HG03439 (cell line): ENCODE measurements around the gene INPP4B.

Experiments used
- ATAC-seq: cut with Tn5 transposase; IDR thresholded peaks from one replicate; pipeline ENCODE4 v1.9.1; 2021; ENCODE audit warnings: mild to moderate bottlenecking, moderate library complexity; ENCODE audit not compliant: unreplicated experiment

The INPP4B gene

DNA sequence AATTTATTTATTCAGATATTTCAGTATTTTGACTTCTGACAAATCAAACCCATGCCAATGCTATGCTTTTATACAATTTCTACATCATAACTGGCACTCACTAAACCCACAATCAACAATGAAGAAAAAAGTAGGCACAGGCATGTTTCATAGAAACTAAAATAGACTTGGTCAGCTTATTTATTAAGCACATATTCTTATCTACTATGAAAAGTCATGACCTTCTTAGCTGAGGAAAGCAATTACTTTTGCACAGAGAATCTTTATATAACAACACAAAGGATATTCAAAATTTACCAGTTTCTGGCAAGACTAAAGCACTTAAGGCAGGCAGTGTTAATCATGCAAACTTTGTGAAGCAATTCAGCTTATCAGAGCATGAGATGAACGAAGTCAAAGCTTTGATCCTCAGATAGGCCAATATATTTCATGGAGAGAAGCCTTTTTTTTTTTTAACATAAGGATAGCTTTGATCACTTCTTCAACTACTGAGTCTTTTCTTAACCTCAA lies 490.6 kb downstream of the INPP4B start:
- ATAC-seq = no peak

DNA sequence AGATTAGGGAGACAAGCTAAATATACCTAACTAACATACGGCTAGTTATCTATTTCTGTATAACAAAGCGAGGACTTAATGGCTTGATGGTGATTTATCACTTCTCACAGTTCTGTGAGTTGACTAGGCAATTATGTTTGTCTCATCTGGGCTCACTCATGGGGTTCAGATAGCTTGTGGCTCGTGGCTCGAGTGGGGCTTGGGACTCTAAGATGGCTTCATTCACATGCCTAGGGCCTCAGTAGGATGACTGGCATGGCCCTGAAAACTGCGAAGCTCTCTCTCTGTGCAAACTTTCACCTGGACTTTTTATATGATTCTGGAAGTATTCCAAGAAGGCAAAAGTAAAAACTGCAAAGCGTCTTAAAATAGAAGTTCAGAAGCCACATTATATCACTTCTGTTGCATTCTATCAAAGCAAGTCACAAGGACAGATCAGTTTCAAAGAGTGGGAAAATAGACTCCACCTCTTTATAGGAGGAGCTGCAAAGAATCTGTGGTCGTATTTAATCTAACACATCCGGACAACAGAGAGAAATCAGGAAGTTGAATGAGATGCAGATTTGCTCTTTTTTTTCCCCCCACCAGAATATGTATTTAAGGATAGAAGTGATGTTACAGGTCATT lies 491.2 kb downstream of the INPP4B start:
- no peak for ATAC-seq

DNA sequence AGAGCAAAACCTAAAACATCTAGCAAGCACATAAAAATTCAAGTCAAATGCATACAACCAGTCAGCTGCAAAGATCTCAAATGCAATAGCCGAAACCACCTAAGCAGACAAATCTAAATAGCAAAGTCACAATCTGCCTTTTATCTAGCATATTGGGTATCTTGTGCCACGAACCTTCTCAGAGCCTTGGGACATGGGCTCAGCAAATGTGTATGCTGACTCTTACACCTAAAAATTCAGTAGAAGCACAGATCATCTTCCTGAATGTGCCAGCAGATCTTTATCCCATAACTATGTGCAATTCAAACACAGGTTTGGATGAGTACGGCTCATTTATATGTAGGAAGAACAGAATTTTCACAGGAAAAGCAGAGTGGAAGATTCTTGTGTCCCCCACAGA lies 492.1 kb downstream of the INPP4B start:
- no peak for ATAC-seq

DNA sequence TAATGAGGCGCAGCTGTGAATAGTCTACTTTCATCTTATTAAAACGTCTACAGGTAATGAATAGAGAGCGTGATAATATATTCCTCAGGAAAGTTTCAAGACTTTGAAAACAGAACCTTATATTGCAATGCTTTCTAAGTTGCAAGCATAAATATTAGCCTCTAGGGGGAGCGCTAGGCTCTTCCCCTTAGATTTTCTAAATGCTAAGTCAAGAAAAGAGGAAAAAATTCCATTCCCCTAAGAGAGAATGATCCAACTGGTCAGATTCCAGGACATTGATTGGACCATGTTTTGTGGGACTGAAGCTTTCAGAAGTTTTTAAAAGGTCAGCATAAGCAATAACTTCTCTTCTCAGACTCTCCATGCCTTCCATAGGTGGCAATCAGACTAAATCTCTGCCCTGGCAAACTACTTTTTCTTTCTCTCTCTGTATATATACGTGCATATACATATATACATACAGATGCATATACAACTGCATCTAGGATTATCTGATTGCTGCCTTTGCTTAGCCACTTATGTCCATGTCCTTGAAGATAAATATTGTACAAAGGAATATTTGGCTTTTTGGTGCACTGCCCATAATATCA lies 492.9 kb downstream of the INPP4B start:
- ATAC-seq = peak; percentile 59

DNA sequence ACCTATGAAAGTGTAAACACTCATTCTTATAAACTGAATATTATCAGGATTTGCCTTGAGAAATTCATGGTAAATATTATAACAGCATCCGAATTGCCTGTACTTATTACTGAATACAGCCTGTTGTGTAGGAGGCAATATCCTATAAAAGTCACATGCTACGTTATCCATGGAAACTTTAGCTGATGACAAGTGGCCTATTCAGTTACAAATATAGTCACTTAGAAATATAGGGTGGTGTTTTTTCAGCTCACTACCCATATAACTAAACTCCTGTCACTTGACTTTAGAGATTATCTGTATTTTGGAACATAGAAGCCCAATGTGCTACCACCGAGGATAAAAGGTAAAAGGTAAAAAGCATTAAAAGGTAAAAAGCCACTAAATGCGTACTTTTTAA lies 493.4 kb downstream of the INPP4B start:
- ATAC-seq = no peak

DNA sequence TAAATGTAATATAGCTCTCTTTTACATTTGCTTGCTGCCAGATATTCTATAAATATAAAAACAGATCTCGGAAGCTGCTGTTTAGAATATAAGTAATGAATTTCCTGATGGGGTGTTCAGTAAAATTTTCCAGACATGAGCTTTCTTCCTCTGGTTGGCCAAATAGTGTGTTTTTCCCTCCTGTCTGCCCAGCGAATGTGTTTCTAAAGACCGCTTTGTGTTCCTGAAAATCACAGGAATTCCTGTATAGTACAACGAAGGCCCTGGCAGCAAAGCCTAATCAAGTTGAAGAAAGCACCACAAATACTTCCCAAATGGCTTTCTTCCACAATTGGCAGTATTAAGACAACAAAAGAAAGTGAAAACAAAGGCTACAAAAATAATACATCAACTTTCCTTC lies 494.1 kb downstream of the INPP4B start:
- ATAC-seq = no peak

DNA sequence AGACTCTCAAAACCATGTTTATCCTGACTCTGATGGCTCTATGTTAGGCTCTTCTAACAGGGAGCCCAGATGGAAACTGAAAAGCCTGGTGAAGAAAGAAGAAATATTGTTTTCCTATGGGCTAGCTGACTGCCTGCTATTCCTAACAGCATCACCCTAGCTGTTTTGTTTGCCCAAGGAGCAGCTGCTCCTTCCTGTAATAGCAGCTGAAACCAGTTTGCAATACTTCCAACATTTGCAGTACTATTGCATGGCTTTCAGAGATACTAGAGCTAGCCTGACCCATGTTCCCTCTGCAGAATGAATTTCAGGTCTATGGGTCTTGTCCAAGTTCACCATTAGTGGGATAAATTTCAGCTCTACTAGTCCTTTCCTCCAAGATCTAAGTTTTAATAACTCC lies 495.2 kb downstream of the INPP4B start:
- ATAC-seq = no peak

DNA sequence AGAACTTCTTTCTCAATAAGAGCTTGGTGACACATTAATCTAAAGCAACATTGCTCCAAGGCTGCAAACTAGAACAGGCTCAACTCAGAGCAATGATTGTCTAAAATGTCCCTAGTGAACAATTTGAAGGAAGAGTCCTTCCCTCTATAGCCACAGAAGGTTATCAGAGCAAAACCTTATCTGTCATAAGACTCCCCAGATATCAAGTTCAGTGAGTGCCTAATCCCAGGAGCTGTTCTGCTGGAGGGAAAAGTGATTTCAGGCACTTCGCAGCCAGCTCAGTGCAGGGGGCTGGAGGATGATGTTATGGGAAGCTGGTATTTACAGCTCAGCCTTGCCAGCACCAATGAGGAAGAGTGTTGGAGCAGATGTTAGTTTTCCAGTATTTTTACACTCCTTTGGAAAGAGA lies 497.5 kb downstream of the INPP4B start:
- no peak for ATAC-seq

DNA sequence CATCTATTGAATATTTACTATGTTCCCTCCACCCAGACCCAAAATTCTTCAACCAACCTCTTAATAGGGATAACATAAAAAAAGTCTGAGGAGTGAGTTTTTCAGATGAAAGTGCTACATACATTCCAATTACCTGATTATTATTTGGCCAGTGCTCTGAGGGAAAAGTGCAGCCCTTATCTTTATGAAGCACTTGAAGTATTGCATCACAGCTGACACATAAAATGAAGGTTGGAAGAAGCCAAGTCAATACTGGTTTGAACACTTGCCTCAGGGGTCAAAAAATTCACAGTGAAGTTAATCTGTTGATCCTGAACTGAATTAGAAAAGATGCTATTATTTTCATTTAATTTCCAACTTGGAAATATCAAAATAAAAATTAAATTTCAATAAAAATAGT lies 498.9 kb downstream of the INPP4B start:
- ATAC-seq = no peak

DNA sequence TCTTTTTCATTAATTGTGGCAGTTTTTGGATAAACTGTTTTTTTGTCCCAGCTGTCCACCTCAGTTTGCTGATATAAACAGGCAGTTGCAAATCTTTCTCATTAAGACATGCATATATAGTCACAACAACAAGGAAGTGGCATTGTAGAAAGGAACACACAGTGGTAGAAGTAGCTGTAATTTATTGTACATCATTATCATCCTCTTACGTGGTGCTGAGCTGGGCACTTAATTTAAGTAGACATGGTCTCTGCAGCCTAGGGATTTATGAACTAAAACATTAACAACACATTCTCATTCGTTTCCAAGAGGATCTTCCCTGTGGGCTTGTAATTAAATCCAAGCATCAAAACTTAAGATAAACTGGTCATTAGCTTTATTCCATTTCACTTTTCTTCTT lies 500.2 kb downstream of the INPP4B start:
- no peak for ATAC-seq

DNA sequence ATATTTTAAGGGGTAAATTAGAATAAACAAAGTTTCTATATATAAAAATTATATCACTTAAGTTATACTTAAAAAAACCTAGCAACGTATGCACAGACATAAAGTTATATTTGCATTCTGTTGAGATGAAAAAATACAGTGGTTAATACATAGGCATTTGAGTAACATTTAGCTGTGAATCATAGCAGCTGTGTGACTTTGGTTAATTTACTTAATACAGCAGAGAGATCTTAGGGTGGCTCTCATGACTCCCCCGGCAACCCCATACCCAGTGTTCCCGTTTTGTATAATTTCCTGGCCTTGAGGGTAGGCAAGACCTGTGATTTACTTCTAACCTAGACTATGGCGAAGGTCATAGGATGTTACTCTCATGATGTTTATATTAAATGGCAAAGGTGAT lies 504.8 kb downstream of the INPP4B start:
- no peak for ATAC-seq

DNA sequence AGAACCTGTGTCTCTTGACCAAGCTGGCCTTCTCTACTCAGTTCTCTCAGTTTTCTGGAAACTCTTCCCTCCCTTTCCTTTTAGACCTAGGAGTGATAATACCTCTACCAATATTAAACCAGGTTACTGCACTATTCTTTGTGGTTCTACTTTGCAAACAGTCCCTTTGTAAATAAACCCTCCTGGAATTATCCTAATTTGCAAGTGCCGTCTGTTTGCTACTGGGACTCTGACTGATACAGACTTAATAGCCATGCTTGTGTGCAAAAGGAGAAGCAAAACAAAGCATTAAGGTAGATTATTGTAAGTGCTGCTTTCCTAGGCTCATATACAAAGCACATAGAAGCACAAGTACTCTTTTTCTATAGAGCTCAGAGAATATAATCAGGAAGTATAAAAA lies 507.0 kb downstream of the INPP4B start:
- no peak for ATAC-seq

DNA sequence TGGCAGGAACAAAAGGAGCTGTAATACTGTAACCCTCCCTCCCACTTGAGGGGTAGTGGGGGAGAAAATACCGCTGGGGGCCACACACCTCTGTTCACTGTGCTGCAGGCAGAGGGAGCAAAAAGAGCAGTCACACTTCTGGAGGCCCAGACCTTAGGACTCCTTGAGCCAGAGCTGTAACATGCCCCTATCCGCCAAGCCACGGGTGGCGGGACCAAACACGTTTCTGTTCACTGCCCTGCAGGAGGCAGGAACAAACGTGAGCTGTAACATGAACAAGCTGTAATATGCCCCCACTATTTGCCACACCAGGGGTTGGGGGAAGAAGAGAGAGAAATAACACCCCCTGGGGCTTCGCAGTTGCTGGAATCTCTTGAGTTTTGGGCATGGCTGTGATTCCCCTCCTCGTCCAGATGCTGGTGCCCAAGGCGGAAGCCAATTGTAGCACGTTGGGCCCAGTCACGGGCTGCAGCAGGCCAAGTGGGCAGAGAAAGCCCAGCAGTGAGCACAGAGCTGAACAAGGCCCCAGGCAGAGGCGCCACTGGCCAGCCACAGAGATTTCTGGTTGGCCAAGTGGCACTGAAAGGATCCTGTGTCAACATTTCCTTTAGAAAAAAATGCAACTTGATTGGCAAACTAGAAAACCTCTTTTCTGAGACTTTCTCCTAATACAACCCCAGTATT lies 509.7 kb downstream of the INPP4B start:
- no peak for ATAC-seq

DNA sequence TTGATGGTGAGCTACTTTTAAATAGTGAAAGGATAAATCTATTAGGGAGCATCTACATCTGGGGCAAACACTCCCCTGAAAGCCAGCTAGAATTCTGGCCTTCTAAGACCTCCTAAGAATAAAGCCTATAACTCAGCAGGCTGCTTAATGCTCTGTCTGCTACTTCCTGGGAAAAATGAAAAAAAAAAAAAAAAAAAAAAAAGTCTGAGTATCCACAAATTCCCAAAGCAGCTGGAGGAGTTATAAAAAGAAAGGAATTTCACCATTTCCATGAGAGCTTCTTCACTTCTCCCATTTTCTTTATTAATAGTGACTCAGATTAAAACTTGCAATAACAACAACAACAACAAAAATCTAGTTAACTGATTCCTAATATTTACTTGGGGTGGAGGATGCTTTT lies 511.2 kb downstream of the INPP4B start:
- ATAC-seq = no peak

DNA sequence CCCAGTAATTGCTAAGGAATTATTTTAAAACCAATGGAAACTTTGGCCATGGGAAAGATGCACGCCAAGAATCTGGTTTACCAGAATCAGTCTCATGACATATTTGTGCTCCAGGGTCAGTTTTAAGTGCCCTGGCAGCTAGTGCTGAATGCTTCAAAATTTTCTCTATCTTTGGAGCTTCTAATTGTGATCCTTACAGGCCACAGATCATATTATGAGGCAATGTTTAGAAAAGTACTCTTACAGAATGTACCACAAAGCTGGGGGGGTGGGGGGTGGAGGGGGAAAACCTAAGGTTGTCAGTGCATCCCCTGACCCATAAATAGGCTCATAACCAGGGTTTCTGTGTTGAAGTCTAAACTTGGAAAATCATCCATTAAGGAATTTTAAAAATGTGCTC lies 514.5 kb downstream of the INPP4B start:
- ATAC-seq = no peak

DNA sequence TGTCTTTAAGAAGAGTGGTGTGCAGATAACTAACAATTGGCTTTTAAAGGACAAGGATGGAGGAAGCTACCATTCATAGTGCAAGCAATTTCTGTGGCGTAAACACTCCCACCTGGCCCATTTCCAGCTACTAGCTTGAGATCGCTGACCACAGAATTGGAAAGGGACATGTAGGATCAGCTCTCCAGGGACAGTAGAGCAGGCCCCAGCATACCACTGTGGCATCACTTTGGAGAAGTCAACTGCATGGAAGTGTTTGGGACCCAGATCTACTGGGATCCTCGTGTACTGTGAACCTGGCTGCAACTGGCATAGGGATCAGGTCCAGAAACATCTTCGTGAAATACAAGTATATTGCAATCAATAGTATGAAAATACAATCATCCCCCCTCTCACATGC lies 515.0 kb downstream of the INPP4B start:
- no peak for ATAC-seq

DNA sequence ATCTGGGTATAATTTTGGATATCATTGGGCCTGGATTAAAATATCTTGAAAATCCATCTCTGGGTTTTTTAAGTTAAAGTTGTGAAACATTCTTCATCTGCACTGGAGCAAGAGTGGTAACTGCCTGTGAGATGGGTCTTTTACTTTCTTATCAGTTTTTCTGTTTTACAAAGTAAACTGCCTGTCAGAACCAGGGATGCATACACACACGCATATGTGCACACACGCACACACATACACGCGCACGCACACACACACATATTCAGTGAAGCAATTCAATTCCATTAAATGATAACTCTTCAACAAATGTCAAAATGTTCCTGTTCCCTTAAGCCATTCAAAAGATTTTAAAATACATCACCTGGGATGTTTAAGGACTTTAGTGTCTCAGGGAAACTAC lies 515.8 kb downstream of the INPP4B start:
- ATAC-seq = no peak

DNA sequence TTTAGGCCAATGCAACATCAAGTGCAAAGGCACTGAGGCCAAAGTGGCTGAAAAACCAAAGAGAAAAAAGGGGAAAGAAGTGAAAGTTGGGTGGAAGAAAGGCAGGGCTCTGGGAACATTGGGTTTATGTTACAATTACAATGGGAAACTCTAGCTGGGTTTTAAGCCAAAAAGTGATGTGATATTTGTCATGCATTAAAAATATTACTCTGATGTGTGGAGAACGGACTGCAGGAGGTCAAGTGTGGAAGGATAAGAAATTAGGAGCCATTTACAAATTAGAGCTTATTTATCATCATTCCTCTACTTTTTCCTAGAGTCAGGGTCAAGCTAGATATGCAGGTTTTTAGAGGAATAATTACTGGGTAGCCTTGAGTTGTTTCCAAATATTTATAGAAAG lies 516.8 kb downstream of the INPP4B start:
- no peak for ATAC-seq

DNA sequence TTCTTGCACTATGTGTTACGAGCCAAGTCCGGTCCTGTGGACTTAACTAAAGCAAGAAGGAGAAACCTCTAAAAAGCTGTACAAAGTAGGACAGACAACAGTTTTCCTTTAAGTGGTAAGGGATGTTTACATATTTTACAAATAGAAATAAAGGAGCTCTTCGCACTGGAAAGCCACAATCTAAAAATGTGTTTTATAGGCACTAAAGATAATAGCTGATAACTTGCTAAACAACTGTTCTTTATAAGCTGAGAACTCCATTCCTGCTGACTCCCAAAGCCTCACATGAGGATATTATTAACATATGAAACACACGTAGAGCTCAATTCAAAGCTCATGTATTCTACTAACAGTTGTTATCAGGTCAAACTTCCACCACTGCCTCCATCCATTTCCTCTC lies 519.9 kb downstream of the INPP4B start:
- no peak for ATAC-seq

DNA sequence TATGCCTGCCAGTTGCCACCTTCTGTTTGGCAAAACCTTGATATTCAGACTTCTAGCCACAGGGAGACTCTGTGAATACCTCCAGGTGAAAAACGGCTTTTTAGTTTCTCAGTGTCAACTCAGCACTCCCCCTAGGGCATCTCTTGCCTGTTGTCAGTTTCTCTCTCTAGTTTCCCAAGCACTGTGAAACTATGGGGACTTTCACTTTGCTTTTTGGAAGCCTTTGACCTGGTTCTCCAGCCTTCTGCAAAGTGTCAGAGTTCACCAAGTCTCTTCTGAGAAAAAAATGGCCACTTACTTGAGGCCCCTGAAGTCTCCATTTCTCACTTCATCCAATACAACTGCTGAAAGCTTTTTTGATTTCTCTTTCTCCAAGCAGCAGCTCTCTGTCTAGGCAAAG lies 521.5 kb downstream of the INPP4B start:
- no peak for ATAC-seq

DNA sequence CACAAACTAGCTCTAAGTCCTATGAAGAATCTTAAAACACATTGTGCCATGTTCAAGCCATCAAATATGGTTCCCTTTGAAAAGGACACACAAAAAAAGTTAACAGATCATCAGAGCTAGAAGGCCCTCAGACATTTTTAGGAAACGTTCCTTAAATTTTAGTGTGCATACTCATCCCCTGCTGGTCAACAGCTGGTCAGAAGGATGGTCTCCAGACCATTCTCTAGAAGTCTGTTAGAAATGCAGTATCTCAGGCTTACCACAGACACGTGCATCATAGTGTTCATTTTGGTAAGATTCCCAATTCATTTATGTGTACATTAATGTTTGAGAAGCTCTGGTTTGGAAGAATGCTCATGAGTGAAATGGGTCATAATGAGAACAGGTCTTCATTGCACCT lies 523.1 kb downstream of the INPP4B start:
- no peak for ATAC-seq

DNA sequence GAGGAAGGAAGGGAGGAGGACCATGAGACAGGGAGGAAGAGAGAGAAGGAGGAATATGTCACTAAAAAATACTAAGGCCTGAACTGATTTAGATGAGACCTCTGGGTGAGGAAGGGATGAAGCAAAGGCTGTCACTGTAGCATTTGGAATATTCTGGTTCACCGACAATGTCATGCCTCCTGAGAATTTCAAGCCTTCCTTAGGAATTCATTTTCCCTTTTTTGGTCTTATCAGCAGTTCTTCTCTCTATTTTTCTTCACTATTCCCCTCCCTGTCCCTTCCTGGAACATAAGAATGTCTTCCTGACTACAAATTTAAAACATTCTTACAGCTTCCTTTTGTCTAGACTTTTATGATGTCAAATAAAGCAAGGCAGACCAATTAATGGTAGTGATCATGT lies 527.8 kb downstream of the INPP4B start:
- ATAC-seq = no peak
